Ovary (tissue), 3 donors: Measurements from ENCODE around the gene ZBTB47.

ENCODE experiments used
- CTCF ChIP-seq, 3 donors: fragments of 450-650 bp in 2 of 3; fragments of 200-600 bp in 1 of 3; IDR thresholded peaks; one replicate each; pipeline versions ENCODE4 v1.5.1 to v1.8.0; 2016 to 2022; ENCODE audit warnings: antibody characterized with exemption in 3 of 3, mild to moderate bottlenecking in 1 of 3
- EP300 ChIP-seq: sonication (generic); formaldehyde crosslinking; IDR thresholded peaks from one replicate; pipeline ENCODE4 v1.6.1; 2017; ENCODE audit warnings: antibody characterized with exemption
- POLR2A ChIP-seq: fragments of 450-650 bp; IDR thresholded peaks from one replicate; pipeline ENCODE4 v1.6.1; 2017; ENCODE audit warnings: antibody characterized with exemption, mild to moderate bottlenecking, moderate library complexity
- donor health status: DM: no; HTN: no; CAD: no.

- TF ChIP-seq POLR2A (no peak), CTCF (IDR thresholded peaks at IDR 0.05) (no peak), EP300 (no peak)
Observed at GRCh38 chr3:42689421-42690014, 36.0 kb downstream of the ZBTB47 start.
